Hematopoietic multipotent progenitor cell treated with erythropoietin and hydrocortisone succinate and interleukin-3 and kit ligand, for 8 days (in vitro differentiated cells): ENCODE measurements around the gene XPC.

ENCODE experiments used
- DNase-seq: peaks from one replicate; pipeline ENCODE4 v3.0.0-alpha.2; 2015

The XPC gene

DNA sequence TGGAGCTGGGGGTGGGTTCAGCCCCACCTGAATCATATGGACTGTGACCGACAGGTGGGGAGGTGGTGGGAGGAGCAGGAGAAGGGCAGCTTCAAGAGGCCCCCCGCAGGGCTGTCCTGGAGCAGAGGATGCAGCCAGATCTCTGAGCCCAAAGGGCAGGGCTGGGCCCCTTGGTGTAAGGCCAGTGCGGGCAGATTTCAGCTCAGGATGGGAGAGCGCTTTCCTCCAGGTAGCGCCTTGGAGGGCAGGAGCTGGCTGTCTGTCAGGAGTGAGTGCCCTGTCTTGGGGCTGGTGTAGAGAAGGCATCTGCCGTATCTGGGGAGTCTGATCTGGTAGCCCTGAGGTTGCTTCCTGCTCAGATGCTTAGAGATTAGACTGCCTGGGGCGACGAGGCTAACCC is 46.3 kb downstream of the XPC start:
- DNase-seq = no peak

GRCh38 chr3:14131134-14131533 is 47.3 kb downstream of the XPC start:
- DNase-seq = no peak

DNA sequence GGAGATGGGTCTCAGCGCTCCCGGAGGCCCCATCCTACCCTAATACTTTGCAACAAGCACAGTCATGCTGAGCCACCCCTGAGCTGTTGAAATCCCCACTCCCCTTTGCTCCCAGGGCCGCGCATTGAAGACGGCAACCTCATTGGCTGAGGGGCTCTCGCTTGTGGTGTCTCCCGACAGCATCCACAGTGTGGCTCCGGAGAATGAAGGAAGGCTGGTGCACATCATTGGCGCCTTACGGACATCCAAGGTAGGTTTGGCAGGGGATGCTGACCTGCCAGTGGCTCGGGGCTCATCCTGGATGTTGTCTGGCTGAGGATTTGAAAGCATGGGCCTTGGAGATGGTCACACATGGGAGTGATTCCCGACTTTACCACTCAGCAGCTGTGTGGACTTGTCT is 47.7 kb downstream of the XPC start:
- no peak for DNase-seq

GRCh38 chr3:14130230-14130629 is 48.2 kb downstream of the XPC start:
- DNase-seq = no peak

- no peak for DNase-seq
These were observed 49.1 kb downstream of the XPC start for GRCh38 chr3:14129296-14129695.

DNA sequence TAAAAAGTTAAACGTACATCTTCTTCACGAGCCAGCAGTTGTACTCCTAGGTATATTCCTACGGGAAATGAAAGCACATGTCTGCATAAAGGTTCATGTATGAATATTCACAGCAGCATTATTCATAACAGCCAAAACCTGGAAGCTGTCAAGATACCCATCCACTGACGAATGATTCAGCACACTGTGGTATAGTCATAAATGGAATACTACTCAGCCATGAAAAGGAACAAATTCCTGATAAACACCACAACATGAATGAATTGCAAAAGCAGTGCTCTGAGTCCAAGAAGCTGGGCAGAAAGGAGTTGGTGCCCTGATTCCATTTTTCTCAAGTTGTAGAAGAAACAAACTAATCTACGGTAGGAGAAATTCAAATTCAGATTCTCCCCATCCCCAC is 49.7 kb downstream of the XPC start:
- DNase-seq = no peak

DNA sequence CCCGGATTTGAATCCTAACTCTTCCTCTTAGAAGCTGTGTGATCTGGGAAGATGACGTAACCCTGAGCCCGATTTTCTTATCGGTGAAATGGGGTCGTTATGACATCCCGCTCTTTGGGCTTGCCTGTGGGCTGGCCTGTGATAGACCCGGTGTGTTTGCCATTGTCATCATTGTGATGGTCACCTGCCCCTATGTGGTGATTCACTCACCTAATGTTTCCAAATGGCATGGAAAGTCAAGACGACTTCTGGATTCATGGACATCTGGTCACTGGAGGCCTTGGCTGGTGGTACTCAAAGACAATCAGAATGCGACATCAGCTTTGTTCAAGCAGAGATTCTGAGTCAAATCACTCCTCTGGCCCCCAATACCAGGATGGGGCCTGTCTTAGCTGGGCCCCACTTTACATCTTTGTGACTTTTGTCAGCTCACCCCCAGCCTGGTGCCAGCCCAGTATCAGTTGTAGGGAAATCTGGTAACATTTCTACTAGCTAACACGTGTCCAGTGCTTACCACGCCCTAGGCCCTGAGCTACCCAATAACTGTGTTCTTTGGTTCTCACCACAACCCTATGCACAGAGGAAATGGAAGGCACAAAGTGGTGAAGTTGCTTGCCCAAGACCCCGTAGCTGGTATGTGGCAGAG is 50.8 kb downstream of the XPC start:
- DNase-seq = no peak

DNA sequence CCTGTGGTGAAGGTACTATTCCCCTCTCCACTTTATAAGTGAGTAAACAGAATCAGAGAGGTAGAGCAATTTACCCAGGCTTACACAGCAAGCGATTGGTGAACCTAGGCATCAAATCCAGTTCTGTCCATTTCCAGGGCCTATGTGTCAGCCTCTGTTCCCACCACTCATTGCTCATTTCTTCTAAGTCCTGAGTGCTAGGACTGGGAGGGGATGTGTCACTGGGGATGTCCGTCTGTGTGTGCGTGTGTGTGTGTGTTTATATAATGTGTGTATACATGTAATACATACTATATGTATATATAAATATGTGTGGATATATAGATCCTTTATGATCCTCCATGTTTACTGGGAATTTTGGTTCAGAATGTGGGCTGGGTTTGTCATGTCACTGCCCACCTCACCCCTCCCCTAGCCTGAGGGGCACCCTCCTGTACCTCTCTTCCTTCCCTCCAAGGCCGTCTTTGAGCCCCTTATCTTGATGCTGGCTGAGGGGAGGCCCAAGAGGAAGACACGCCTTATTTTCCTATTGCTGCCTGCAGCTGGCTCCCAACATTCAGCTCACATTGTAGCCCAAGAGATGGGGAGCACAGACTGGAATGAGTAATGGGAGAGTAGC is 51.4 kb downstream of the XPC start:
- DNase-seq = peak; percentile 31

DNA sequence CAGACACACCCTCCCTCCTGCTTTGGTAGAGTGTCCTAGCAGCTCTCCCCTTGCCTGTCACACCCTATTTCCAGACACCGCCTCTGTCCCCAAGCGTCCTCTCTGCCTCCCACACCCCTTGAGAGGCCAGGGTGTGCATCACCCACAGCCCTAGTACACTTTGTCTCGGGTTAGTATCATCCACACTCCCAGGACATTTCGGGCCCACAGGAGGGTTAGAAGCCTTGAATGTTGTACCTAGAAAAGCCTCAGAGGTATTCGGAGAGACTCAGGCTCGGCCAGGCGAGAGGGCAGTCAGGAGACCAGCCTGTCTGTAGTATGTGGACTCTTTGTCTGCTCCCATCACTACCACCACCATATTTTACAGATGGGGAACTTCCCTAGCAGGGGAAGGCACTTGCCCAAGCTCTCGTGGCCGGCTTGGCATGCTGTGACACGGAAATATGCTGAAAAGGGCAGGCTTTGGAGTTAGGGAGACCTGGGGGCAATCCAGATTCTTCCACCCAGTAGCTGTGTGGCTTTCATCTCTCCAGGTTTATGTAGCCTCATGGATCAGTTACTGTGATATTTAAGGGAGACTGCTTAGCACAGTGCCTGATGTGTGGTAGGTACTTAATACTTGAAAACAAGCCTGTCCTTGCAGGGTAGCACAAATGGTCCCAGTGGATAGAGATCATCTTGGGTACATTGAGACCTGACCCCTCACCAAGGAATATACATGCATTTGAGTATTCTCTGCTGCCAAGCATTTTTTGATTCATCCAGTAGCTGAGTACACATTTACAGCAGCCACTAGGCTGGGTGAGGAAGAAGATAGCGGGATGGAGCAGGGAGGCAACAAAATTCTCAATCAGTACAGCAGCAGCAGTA is 52.1 kb downstream of the XPC start:
- no peak for DNase-seq

DNA sequence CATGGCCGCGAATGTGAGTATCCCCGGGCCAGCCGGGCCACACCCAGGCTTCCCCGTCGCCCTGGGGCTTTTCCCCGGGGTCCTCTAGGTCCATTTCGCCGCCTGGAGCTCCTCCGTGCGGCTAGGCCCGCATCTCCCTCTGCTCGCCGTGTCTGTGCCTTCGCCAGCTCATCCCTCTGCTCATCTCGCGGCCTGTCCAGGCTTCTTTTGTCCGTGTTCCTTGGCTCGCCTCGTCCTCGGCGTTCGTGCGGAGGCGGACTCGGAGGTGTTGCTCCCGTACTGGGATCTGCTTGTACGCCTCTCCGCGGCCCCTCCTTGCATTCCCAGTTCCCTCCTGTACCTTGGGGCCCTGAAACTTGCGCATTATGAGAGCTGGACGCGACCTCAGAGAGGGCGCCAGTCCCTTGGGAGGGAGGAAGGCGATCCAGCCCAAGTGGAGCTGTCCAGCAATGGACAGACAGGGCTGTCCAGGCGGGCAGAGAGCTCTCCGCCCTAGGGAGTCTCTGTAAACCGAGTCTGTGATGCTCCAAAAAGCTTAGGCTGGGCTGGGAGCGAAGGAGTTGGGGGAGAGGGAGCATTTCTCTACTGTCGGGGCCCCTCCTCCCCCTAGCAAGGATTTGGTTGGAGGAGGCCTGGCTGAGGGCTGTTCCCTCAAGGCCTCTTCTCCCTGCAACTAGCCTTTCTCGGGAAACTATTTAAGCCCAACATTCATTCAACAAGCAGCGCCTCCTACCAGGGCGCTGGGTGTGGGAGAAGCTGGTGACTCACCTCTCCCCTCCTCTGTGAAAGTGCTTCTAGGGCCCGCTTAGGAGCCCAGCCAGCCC is 53.0 kb downstream of the XPC start:
- DNase-seq = peak; percentile 93

GRCh38 chr3:14124615-14125192 is 53.7 kb downstream of the XPC start, which contains the start of the genes CHCHD4 and TMEM43:
Gene CHCHD4, minus strand, starts transcription at chr3:14124870. Its CDS starts 194 bp downstream, at chr3:14124676.
Gene TMEM43, plus strand, starts transcription at chr3:14125052. Its CDS starts 142 bp downstream, at chr3:14125194.
- DNase-seq = peak; percentile 99

DNA sequence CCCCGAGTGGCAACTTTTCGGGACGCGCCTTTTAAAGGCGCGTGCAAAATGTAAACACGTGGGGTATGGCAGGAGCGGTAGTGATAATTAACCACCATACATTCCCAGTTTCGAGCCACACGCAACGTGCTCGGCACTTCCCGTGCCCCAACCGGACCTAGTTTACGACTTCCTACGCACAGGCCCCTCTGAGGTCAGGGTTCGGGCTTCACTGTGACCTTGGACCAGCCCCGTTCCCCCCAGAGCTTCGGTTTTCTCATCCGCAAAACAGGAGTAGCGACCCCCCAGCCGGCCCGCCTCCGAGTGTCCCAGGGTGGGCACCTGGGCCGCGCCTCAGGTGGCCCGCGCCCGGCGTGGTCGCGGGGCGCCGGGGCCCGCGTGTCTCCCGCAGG is 54.2 kb downstream of the XPC start:
- DNase-seq = peak; percentile 84

GRCh38 chr3:14123308-14124222 is 54.8 kb downstream of the XPC start:
- peak; percentile 24 for DNase-seq

- DNase-seq = no peak
These were observed 56.1 kb downstream of the XPC start for GRCh38 chr3:14122301-14122700.

DNA sequence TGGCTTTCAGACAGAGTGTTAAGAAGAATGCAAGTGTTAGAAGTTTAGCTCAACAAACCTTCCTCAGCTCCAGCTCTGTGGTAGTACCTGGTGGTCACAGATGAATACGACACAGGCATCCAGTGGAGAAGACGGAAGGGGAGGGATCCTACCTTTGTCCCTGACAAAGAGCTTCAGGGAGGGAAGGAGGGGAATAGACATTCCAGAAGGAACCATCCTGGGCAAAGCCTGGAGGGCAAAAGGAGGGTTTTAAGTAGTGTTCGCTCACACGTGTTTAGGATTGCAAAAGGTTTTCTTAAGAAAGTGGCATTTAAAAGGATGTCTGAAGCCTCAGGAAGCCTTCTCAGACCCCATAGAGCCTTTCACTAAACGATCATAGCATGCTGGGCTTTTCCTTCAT is 56.5 kb downstream of the XPC start:
- no peak for DNase-seq

DNA sequence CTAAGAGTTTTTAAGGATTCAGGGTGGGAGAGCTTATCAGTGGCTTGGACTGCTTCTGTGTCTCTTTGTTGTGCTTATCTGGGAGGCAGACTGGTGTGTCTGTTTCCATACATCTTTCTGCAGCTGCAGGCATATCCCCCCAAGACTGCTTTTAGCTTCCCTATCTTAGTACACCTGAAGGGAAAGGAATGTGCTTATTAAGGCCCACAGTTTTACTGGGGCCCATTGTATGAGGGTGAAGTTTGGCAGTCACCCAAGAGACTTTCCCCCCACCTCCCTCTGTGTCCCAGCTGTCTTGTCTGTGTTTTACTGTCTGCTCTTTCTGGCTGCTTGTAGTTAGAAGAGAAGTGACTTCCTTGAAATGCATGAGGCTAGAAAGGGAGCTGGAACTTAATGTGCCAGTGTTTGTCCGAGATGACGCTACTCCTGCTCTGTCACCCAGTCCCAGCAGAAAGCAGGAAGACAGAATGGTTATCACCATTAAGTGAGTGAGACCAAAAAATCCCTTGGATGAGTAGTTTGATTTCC is 57.4 kb downstream of the XPC start:
- DNase-seq = peak; percentile 88

DNA sequence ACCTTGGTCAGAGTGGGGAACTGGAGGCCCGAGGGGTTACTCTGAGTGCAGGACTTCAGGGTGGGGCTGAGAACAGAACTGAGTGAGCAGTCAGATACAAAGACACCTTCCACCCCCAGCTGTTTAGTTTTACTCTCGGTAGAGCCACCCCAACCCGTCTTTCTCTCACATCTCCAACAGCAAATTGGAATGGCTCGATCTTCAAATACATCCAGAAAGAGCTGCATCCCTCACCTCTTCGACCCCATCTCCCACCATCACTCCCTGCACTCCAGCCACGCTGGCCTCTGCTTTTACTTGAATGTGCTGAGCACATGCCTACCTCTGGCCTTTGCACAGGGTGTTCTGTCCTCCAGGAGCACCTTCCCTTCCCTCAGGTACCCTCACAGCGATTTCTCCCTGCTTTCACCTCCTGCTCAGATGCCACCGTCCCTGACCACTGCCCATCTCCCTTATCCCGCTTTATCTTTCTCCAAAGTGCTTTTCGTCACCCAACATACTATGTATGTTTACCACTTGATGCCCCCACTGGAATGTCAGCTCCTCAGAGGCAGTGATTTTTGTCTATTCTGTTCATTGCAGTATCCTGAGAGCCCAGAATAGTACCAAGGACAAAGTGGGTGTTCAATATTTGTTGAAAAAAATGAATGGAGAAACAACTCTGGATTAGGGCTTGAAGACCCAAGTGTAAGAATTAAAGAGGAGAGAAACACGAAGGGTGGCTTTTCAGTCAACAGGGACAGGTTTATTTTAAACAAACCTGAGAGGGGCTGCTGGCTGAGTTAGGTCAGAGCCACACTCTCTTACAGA is 58.1 kb downstream of the XPC start:
- DNase-seq = no peak

DNA sequence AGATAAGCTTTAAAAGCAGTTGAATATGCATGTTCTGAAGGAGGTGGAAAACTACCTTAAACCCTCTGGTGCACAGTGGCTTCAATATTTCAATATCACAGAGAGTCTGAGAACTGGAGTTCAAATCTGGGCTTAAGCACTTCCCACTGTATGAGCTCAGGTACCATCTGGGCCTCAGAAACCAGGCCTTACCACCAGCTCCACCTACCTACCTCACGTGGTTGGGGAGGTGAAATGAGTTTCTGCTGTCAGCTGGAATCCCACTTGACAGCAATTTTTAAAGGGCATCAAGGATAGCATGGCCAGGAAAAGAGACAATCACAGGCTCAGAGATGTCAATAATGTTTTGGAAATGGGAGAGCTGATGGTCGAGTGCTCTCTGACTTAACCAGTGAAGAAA is 58.8 kb downstream of the XPC start:
- no peak for DNase-seq

DNA sequence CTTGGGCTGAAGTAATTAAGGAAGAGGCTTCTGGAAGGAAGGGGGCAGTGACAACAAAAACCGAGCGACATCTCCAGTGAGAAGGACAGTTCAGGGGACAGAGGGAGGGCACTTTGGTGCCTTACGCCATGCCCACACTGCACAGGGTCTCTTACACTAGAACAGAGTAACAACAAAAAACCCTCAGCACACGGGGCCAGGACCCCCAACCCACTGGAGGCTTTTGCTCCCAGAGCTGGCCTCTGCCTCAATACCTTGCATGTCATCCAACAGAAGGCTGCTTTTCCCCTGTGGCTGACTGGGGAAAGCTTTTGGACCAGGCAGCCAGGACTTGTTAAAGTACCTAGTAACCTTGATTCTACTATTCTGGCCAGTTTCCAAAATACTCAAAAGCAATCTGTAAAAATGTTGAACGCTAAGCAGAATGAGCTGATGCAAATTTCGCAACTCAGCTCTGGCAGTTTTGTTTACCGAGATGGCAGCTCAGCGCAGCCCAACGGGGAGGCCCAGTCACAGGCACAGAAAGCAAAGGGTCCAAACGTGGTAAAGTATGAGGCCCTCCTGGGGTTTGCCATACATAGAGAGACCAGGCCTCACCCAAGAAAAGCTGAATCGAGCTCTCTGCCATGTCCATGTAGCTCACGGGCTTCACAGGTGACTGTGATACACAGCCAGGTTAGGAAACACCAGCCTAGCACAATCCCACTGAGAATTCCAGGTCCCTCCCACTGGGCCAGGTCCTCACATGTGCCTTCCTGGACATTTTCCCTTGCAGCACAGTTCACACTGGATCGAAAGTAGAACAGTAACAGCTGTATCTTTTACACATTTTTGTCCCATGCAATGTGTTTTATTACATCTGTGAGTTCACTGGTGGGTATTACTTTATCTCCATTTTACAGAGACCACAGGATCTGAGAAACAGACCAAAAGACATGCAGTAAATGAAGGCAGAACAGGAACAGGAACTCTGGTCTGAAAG is 59.7 kb downstream of the XPC start:
- peak; percentile 73 for DNase-seq
